GM12872 (cell line): ENCODE data around the gene EME1.

ENCODE experiments used
- CTCF ChIP-seq: IDR thresholded peaks from 3 replicates; pipeline ENCODE4 v1.5.1; 2011; ENCODE audit warnings: low read depth, mild to moderate bottlenecking, low read length, moderate library complexity; ENCODE audit not compliant: insufficient read depth

EME1 gene

GRCh38 chr17:50346313-50347116 lies 26.5 kb upstream of the EME1 start:
- TF ChIP-seq CTCF = no peak

- no peak for TF ChIP-seq CTCF
These were observed 25.7 kb upstream of the EME1 start for GRCh38 chr17:50347117-50347893.

GRCh38 chr17:50347894-50348291 lies 25.1 kb upstream of the EME1 start:
- TF ChIP-seq CTCF = no peak

GRCh38 chr17:50348522-50349242 lies 24.3 kb upstream of the EME1 start:
- TF ChIP-seq CTCF = no peak

GRCh38 chr17:50349243-50349600 lies 23.8 kb upstream of the EME1 start:
- no peak for TF ChIP-seq CTCF

GRCh38 chr17:50350733-50351132 lies 22.3 kb upstream of the EME1 start:
- TF ChIP-seq CTCF = no peak

GRCh38 chr17:50352072-50352692 lies 20.8 kb upstream of the EME1 start:
- TF ChIP-seq CTCF = no peak
